HUES64 (cell line): ENCODE results near the gene MTERF1. TPM values are rescaled to one million over a fixed set of nuclear protein-coding genes. Genes with fewer than 3 reads are reported as not detected.

Source experiments
- H3K27ac ChIP-seq: 2 replicates; pipeline ENCODE4 v1.7.0; 2013; ENCODE audit warnings: low read depth, low read length, inconsistent platforms
- H3K27me3 ChIP-seq: 2 replicates; pipeline ENCODE4 v1.6.1; 2013; ENCODE audit warnings: mild to moderate bottlenecking, low read length; ENCODE audit not compliant: insufficient read depth
- H3K36me3 ChIP-seq: 2 replicates; pipeline ENCODE4 v1.6.1; 2013; ENCODE audit warnings: mild to moderate bottlenecking, low read length; ENCODE audit not compliant: insufficient read depth
- H3K4me1 ChIP-seq: 2 replicates; pipeline ENCODE4 v1.6.1; 2013; ENCODE audit warnings: mild to moderate bottlenecking, low read length, moderate library complexity; ENCODE audit not compliant: insufficient read depth
- H3K4me3 ChIP-seq: 2 replicates; pipeline ENCODE4 v1.5.1; 2013; ENCODE audit warnings: mild to moderate bottlenecking, low read length, moderate library complexity
- H3K9ac ChIP-seq: 2 replicates; pipeline ENCODE4 v1.6.1; 2013; ENCODE audit warnings: mild to moderate bottlenecking, low read depth, low read length
- H3K9me3 ChIP-seq: 2 replicates; pipeline ENCODE4 v1.6.1; 2013; ENCODE audit warnings: low read depth, low read length; ENCODE audit not compliant: insufficient read depth
- WGBS: fragments of 150-250, 120-280 bp; methylation state at CpG from one replicate; pipeline ENCODE4 v1.1.7; 2013; ENCODE audit warnings: missing lambda C conversion rate; 5-methylcytosine and 5-hydroxymethylcytosine counted together
- polyA plus RNA-seq, 2 experiments: library from polyadenylated mRNA; stranded (reverse); fragments of 50-300 nt; gene quantifications; one replicate each; pipeline ENCODE4 v1.2.3, GENCODE V29; 2013

MTERF1 gene
- polyA plus RNA-seq (2013, experiment 1 of 2) = 10.9 TPM
- polyA plus RNA-seq (2013, experiment 2 of 2) = 12.4 TPM

GRCh38 chr7:91880413-91881241, at the start of gene MTERF1:
MTERF1 (minus strand) TSS chr7:91880702; CDS start chr7:91880083, 619 bp downstream.
- Histone ChIP-seq H3K4me3 (peak within 1 kb of the TSS; percentile 86), H3K27me3 (no peaks in the 10 kb centered on the region), H3K36me3 (peaks cover 7% of the 10 kb centered on the region; the same call in 1 of the 2 replicates), H3K4me1 (no peaks in the 10 kb centered on the region; the same call in 1 of the 2 replicates), H3K27ac (peak within 1 kb of the TSS; percentile 19; the same call in 1 of the 2 replicates), H3K9ac (peak within 1 kb of the TSS; percentile 80), H3K9me3 (no peaks in the 10 kb centered on the region)
- 16% methylated on average over 43 of the region's 43 CpGs for WGBS

GRCh38 chr7:91929463-91929862, 49.0 kb upstream of the MTERF1 start:
- Histone ChIP-seq H3K36me3 (no peaks in the 10 kb centered on the region), H3K27ac (no peak overlapping the region), H3K9ac (no peak overlapping the region), H3K4me1 (no peaks in the 10 kb centered on the region), H3K4me3 (no peak overlapping the region), H3K27me3 (no peaks in the 10 kb centered on the region), H3K9me3 (no peaks in the 10 kb centered on the region)
- 96% methylated on average over 3 of the region's 3 CpGs for WGBS

GRCh38 chr7:91927912-91928311, 47.4 kb upstream of the MTERF1 start:
- no peak overlapping the region for H3K27ac ChIP-seq
- no peaks in the 10 kb centered on the region for H3K4me1 ChIP-seq
- no peaks in the 10 kb centered on the region for H3K27me3 ChIP-seq
- H3K36me3 ChIP-seq = no peaks in the 10 kb centered on the region
- H3K4me3 ChIP-seq = no peak overlapping the region
- H3K9me3 ChIP-seq = no peaks in the 10 kb centered on the region
- WGBS = 94% methylated on average over 5 of the region's 6 CpGs
- H3K9ac ChIP-seq = no peak overlapping the region

DNA sequence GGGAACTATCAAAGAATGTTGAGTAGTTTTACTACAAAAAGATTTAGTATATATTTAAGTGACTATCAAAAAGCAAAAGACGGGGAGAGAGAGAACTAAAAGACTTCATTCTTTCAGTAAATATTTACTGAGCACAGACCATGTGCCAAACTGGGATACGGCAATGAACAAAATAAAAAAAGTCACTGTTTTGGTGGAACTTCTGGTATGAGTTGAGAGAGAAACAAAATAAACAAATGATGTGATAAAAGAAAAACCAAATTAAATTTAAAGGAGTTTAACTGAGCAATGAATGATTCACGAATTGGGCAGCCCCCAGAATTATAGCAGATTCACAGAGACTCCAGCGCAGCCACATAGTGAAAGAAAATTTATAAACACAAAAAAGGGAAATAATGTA, 42.4 kb upstream of the MTERF1 start:
- no peaks in the 10 kb centered on the region for H3K27me3 ChIP-seq
- no peaks in the 10 kb centered on the region for H3K9me3 ChIP-seq
- WGBS = 79% methylated on average over 3 of the region's 4 CpGs

GRCh38 chr7:91918356-91918755, 37.9 kb upstream of the MTERF1 start:
- H3K9ac ChIP-seq = no peak overlapping the region

More for the DNA sequence above, 42.4 kb upstream of the MTERF1 start:
- Histone ChIP-seq H3K4me3 (no peak overlapping the region), H3K36me3 (no peaks in the 10 kb centered on the region), H3K4me1 (no peaks in the 10 kb centered on the region), H3K9ac (no peak overlapping the region), H3K27ac (no peak overlapping the region)

GRCh38 chr7:91916051-91916440, 35.5 kb upstream of the MTERF1 start:
- Histone ChIP-seq H3K9me3 (no peaks in the 10 kb centered on the region), H3K27ac (no peak overlapping the region), H3K9ac (no peak overlapping the region), H3K36me3 (no peaks in the 10 kb centered on the region), H3K4me3 (no peak overlapping the region), H3K27me3 (no peaks in the 10 kb centered on the region), H3K4me1 (no peaks in the 10 kb centered on the region)
- 83% methylated on average over 1 of the region's 1 CpG for WGBS

More at GRCh38 chr7:91918356-91918755, 37.9 kb upstream of the MTERF1 start:
- 71% methylated on average over 1 of the region's 1 CpG for WGBS
- H3K27ac ChIP-seq = no peak overlapping the region
- no peaks in the 10 kb centered on the region for H3K4me1 ChIP-seq
- no peak overlapping the region for H3K4me3 ChIP-seq
- H3K9me3 ChIP-seq = no peaks in the 10 kb centered on the region
- no peaks in the 10 kb centered on the region for H3K36me3 ChIP-seq
- no peaks in the 10 kb centered on the region for H3K27me3 ChIP-seq

GRCh38 chr7:91915401-91916050, 35.0 kb upstream of the MTERF1 start:
- no peaks in the 10 kb centered on the region for H3K9me3 ChIP-seq
- H3K4me1 ChIP-seq = no peaks in the 10 kb centered on the region
- no peaks in the 10 kb centered on the region for H3K27me3 ChIP-seq
- no peak overlapping the region for H3K4me3 ChIP-seq
- no peak overlapping the region for H3K27ac ChIP-seq
- WGBS = 96% methylated on average over 3 of the region's 3 CpGs
- no peak overlapping the region for H3K9ac ChIP-seq
- no peaks in the 10 kb centered on the region for H3K36me3 ChIP-seq

GRCh38 chr7:91913612-91914011, 33.1 kb upstream of the MTERF1 start:
- H3K9ac ChIP-seq = no peak overlapping the region
- no peak overlapping the region for H3K27ac ChIP-seq
- no peak overlapping the region for H3K4me3 ChIP-seq
- H3K27me3 ChIP-seq = no peaks in the 10 kb centered on the region
- WGBS = 96% methylated on average over 2 of the region's 2 CpGs
- no peaks in the 10 kb centered on the region for H3K4me1 ChIP-seq
- no peaks in the 10 kb centered on the region for H3K36me3 ChIP-seq
- H3K9me3 ChIP-seq = no peaks in the 10 kb centered on the region

DNA sequence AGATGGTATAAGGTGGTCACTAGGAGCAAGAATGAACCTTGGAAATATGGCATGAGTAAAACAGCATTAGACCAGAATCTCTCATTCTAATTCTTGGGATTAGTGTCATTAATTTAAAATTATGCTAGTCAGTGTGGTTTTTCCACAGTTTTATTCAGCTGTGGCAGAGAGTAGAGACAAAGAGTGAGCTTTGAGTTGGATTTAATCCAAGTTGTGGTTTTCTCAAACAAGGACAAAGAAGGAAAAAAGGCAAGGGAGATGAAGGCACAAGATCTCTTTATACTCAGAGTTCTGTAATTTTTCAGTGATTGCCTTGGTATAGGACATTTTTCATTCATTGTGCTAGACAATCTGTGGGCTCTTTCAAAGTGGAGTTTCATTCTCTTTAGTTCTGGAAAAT, 32.0 kb upstream of the MTERF1 start:
- no peaks in the 10 kb centered on the region for H3K36me3 ChIP-seq
- no peaks in the 10 kb centered on the region for H3K9me3 ChIP-seq
- H3K4me1 ChIP-seq = no peaks in the 10 kb centered on the region
- no peak overlapping the region for H3K4me3 ChIP-seq
- H3K9ac ChIP-seq = no peak overlapping the region
- no peaks in the 10 kb centered on the region for H3K27me3 ChIP-seq
- no peak overlapping the region for H3K27ac ChIP-seq

GRCh38 chr7:91911121-91911520, 30.6 kb upstream of the MTERF1 start:
- H3K4me1 ChIP-seq = no peaks in the 10 kb centered on the region
- no peaks in the 10 kb centered on the region for H3K9me3 ChIP-seq
- no peak overlapping the region for H3K9ac ChIP-seq
- 92% methylated on average over 4 of the region's 4 CpGs for WGBS
- H3K36me3 ChIP-seq = no peaks in the 10 kb centered on the region
- no peak overlapping the region for H3K27ac ChIP-seq
- no peak overlapping the region for H3K4me3 ChIP-seq
- no peaks in the 10 kb centered on the region for H3K27me3 ChIP-seq

DNA sequence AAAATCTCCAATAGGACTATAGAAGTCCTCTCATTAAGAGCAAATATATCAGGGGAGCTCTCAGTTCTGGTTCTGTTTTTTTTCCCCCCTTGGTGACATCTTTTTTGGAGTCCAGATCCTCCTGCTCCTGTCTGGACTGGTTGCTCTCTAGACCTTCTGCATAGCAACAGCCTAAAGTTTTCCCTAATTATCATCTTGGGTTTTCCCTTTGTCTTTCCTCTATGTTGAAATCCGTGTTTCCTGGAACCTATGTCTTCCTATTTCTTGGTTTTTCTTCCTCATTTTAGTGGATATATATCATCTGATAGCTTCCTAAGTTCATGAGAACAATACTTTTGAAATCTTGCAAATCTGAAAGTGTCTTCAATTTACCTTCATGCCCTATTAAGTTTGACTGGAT, 29.7 kb upstream of the MTERF1 start:
- WGBS = no CpG with 5 or more reads among the region's 1 CpG
- H3K36me3 ChIP-seq = no peaks in the 10 kb centered on the region
- H3K4me1 ChIP-seq = no peaks in the 10 kb centered on the region
- H3K9me3 ChIP-seq = no peaks in the 10 kb centered on the region
- no peak overlapping the region for H3K9ac ChIP-seq
- no peaks in the 10 kb centered on the region for H3K27me3 ChIP-seq
- no peak overlapping the region for H3K4me3 ChIP-seq
- no peak overlapping the region for H3K27ac ChIP-seq
